Neural cell (in vitro differentiated cells): Measurements from ENCODE around the gene VAV3. TPM values are rescaled to one million over a fixed set of nuclear protein-coding genes. Genes with fewer than 3 reads are reported as not detected.

Experiments
- H2AFZ ChIP-seq: fragments of 200-600, 300-800 bp; sonication (generic), shearing (Covaris generic); 2 replicates; pipeline ENCODE4 v1.6.0; 2014; ENCODE audit warnings: low read depth, mild to moderate bottlenecking, antibody characterized with exemption, low read length, moderate library complexity
- H3F3A ChIP-seq: fragments of 200-600 bp; shearing (Covaris generic); 2 replicates; pipeline ENCODE4 v1.6.1; 2016; ENCODE audit warnings: mild to moderate bottlenecking, moderate library complexity, mixed read lengths, antibody characterized with exemption, low read length; ENCODE audit not compliant: insufficient read depth, poor library complexity, severe bottlenecking
- H3K27ac ChIP-seq: fragments of 200-600, 300-800 bp; sonication (generic), shearing (Covaris generic); 2 replicates; pipeline ENCODE4 v1.5.1; 2014; ENCODE audit warnings: mild to moderate bottlenecking, low read length, moderate library complexity
- H3K27me3 ChIP-seq: fragments of 300-800, 200-600 bp; sonication (generic), shearing (Covaris generic); 2 replicates; pipeline ENCODE4 v1.6.0; 2014; ENCODE audit warnings: mild to moderate bottlenecking, low read depth, low read length, moderate library complexity; ENCODE audit not compliant: insufficient read depth
- H3K36me3 ChIP-seq: fragments of 300-800, 200-600 bp; sonication (generic), shearing (Covaris generic); 2 replicates; pipeline ENCODE4 v1.5.1; 2014; ENCODE audit warnings: mild to moderate bottlenecking, antibody characterized with exemption, low read length, moderate library complexity; ENCODE audit not compliant: insufficient read depth
- H3K4me2 ChIP-seq: fragments of 300-800, 200-600 bp; sonication (generic), shearing (Covaris generic); 2 replicates; pipeline ENCODE4 v1.6.0; 2014; ENCODE audit warnings: mild to moderate bottlenecking, low read length
- H3K4me3 ChIP-seq: fragments of 300-800, 200-600 bp; sonication (generic), shearing (Covaris generic); 2 replicates; pipeline ENCODE4 v1.5.1; 2014; ENCODE audit warnings: mild to moderate bottlenecking, low read length, moderate library complexity
- H3K79me2 ChIP-seq: fragments of 200-600 bp; shearing (Covaris generic); replicated peaks from 2 replicates; pipeline ENCODE4 v1.6.0; 2014; ENCODE audit warnings: mild to moderate bottlenecking, low read length, moderate library complexity; ENCODE audit not compliant: insufficient read depth
- H3K9ac ChIP-seq: fragments of 300-800, 200-600 bp; sonication (generic), shearing (Covaris generic); 2 replicates; pipeline ENCODE4 v1.6.1; 2016; ENCODE audit warnings: mild to moderate bottlenecking, low read length, mixed read lengths
- H3K9me2 ChIP-seq: fragments of 200-600 bp; shearing (Covaris generic); 2 replicates; pipeline ENCODE4 v1.6.1; 2016; ENCODE audit warnings: mild to moderate bottlenecking, low read length, mixed read lengths; ENCODE audit not compliant: insufficient read depth
- H3K9me3 ChIP-seq: fragments of 200-600, 300-800 bp; sonication (generic), shearing (Covaris generic); 2 replicates; pipeline ENCODE4 v1.6.1; 2016; ENCODE audit warnings: mild to moderate bottlenecking, mixed run types, low read length, moderate library complexity, mixed read lengths
- H4K20me1 ChIP-seq: fragments of 200-600 bp; shearing (Covaris generic); 2 replicates; pipeline ENCODE4 v1.6.1; 2016; ENCODE audit warnings: mild to moderate bottlenecking, mixed run types; ENCODE audit not compliant: insufficient read depth
- CTCF ChIP-seq: fragments of 450-650 bp; IDR thresholded peaks from 2 replicates; pipeline ENCODE4 v1.5.1; 2014; ENCODE audit warnings: antibody characterized with exemption, mild to moderate bottlenecking, moderate library complexity; ENCODE audit not compliant: poor library complexity, severe bottlenecking
- EP300 ChIP-seq: fragments of 450-650 bp; conservative IDR thresholded peaks from 2 replicates; pipeline ENCODE4 v1.6.1; 2014; ENCODE audit warnings: antibody characterized with exemption, mild to moderate bottlenecking, moderate library complexity; ENCODE audit not compliant: poor library complexity, severe bottlenecking
- MXI1 ChIP-seq: fragments of 450-650 bp; conservative IDR thresholded peaks from 2 replicates; pipeline ENCODE4 v1.6.1; 2014; ENCODE audit warnings: antibody characterized with exemption, mild to moderate bottlenecking; ENCODE audit not compliant: poor library complexity, severe bottlenecking
- RAD21 ChIP-seq: fragments of 450-650 bp; conservative IDR thresholded peaks from 2 replicates; pipeline ENCODE4 v1.6.1; 2014; ENCODE audit warnings: antibody characterized with exemption, mild to moderate bottlenecking, moderate library complexity
- REST ChIP-seq: IDR thresholded peaks from 2 replicates; pipeline ENCODE4 v1.6.1; 2012; ENCODE audit warnings: borderline replicate concordance
- SMC3 ChIP-seq: fragments of 450-650 bp; conservative IDR thresholded peaks from 2 replicates; pipeline ENCODE4 v1.6.1; 2014; ENCODE audit warnings: antibody characterized with exemption, mild to moderate bottlenecking, moderate library complexity; ENCODE audit not compliant: poor library complexity
- polyA plus RNA-seq: library from polyadenylated mRNA; depleted of rRNA; stranded (reverse); fragments of >200 nt; gene quantifications from 2 replicates; pipeline ENCODE4 v1.2.3, GENCODE V29; 2014

The VAV3 gene
- polyA plus RNA-seq, 1 donor from 2014 or later, result 7.6 TPM

- Histone ChIP-seq H4K20me1 (no peaks in the 10 kb centered on the region), H3K27ac (no peak overlapping the region), H3K9me2 (no peaks in the 10 kb centered on the region), H2AFZ (no peak overlapping the region), H3K9ac (no peak overlapping the region), H3K36me3 (no peaks in the 10 kb centered on the region), H3K4me2 (no peak overlapping the region), H3F3A (no peaks in the 10 kb centered on the region), H3K4me3 (no peak overlapping the region), H3K9me3 (no peaks in the 10 kb centered on the region), H3K79me2 (no peaks in the 10 kb centered on the region), H3K27me3 (no peaks in the 10 kb centered on the region)
- TF ChIP-seq EP300, result no peak
- no peak for TF ChIP-seq RAD21
- no peak for TF ChIP-seq REST
- TF ChIP-seq CTCF, result no peak
- TF ChIP-seq SMC3, result no peak
Observed at GRCh38 chr1:107683191-107683657, 281.8 kb downstream of the VAV3 start.

GRCh38 chr1:107682467-107682866 is 282.5 kb downstream of the VAV3 start:
- Histone ChIP-seq H4K20me1 (no peaks in the 10 kb centered on the region), H3K9me3 (no peaks in the 10 kb centered on the region), H3F3A (no peaks in the 10 kb centered on the region), H3K79me2 (no peaks in the 10 kb centered on the region), H3K4me2 (no peak overlapping the region), H3K9ac (no peak overlapping the region), H3K27ac (no peak overlapping the region), H3K27me3 (no peaks in the 10 kb centered on the region), H3K9me2 (no peaks in the 10 kb centered on the region), H3K36me3 (no peaks in the 10 kb centered on the region), H3K4me3 (no peak overlapping the region), H2AFZ (no peak overlapping the region)
- TF ChIP-seq MXI1 (no peak), CTCF (no peak), RAD21 (no peak), EP300 (no peak)
